HG03565 (cell line): Measurements from ENCODE around the gene ECHS1.
"Not testable (repeated sequence)": the region's sequence is repeated elsewhere in the genome, so short reads cannot be mapped to it uniquely, and the experiment has no call there.

Experiments used
- ATAC-seq: cut with Tn5 transposase; IDR thresholded peaks from one replicate; pipeline ENCODE4 v1.9.1; 2021; ENCODE audit warnings: mild to moderate bottlenecking, moderate library complexity; ENCODE audit not compliant: unreplicated experiment

Gene ECHS1

DNA sequence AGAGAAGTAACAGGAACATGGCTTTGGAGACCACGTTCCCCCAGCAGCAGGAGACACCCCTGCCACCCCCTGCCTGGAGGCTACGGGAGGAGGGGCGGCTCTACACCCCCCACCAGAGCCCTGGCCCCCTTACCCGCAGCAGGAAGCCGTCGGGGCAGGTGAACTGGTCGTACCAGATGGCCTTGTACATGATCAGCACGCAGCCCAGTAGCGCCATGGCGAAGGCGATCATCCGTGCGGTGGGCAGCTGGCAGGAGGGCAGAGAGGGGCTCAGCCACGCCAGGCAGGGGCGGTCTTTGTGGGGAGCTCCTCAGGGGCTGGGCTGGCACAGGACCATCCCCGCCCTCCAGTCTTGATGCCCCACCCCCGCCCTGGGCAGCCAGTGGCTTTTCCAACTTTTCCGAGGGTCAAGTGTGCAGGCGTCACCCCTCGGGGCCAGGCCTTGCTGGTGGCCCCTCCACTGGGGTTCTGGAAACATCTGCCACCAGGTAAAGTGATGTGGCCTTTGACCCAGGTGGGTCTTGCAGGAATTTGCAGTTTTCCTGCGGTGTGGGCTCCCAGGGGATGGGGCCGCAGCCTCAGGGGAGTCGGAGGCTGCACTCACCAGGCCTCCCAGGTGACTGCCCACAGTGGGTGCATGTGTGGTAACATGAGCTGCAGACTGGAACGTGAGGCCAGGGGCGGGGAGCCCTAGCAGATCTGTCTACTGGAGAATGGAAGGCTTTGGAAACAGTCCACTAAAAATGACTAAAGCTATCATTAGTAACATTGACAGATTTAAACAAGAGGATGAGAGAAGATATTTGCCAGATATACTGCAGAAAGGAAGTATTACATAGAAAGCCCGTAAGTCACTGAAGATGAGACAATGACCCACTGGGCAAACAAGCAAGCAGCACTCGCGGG lies 46.2 kb downstream of the ECHS1 start:
- ATAC-seq, result no peak

DNA sequence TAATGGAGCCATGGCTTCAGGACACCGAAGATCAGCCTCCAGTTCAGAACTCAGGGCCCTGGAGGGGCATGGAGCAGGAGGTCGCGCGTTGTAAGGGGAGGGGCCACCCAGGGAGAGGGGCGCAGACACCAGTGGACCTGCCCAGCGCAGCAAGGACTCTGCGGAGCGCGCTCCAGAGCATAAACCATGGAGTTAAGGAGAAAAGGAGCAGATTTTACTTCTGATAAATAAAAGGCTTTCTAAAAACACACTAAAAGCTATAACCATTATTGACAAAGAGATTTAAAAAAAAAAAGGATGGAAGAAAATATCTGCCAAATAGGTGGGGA lies 47.0 kb downstream of the ECHS1 start:
- no peak for ATAC-seq

- ATAC-seq, result no peak
These were observed 47.5 kb downstream of the ECHS1 start for GRCh38 chr10:133325440-133326222.

DNA sequence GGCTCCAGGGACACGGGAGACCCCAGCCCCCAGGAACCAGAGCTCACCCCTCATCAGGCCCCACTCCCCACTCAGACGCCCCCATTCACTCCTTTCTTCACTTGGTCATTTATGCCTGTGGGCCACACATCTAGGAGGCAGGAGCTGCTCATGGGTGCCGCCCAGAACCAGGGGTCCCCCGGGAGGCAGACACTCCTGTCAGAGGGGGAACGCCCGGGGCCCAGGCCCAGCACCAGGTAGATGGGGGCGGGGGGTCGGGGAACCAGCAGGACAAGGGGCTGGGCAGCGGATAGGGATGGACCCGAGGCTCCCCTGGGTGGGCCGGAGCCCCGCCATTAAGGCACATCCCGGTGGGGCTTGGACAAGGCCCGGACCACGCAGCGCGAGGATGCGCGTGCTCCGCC lies 48.3 kb downstream of the ECHS1 start:
- no peak for ATAC-seq

- no peak for ATAC-seq
These were observed 48.9 kb downstream of the ECHS1 start for GRCh38 chr10:133324198-133324792.

DNA sequence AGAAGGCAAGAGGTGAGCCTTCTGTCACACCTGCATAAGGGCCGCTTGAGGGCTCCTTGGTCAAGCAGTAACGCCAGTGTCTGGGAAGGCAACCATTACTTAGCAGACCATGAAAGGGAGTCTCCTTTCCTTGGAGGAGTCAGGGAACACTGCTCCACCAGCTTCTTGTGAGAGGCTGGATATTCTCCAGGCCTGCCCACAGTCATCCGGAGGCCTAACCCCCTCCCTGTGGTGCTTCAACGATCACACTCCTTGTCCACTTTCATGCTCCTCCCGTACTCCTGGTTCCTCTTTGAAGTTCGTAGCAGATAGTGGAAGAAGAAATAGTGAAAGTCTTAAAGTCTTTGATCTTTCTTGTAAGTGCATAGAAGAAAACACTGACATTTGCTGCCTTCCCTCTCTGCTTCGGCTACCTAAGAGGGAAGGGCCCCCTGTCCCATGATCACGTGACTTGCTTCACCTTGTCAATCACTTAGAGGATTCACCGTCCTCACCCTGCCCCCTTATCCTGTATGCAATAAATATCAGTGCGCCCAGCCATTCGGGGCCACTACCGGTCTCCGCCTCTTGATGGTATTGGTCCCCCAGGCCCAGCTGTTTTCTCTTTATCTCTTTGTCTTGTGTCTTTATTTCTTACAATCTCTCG lies 51.0 kb downstream of the ECHS1 start:
- not testable (repeated sequence) for ATAC-seq

DNA sequence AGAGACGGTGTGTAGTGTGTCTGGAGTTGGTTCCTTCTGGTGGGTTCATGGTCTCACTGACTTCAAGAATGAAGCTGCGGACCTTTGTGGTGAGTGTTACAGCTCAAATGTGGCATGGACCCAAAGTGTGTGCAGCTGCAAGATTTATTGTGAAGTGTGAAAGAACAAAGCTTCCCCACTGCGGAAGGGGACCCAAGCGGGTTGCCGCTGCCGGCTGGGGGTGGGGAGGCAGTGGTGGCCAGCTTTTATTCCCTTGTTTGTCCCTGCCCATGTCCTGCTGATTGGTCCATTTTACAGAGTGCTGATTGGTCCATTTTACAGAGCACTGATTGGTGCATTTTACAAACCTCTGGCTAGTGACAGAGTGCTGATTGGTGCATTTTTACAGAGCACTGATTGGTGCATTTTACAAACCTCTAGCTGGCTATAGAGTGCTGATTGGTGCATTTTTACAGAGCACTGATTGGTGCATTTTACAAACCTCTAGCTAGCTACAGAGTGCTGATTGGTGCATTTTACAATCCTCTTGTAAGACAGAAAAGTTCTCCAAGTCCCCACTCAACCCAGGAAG lies 52.2 kb downstream of the ECHS1 start:
- ATAC-seq, result not testable (repeated sequence)

- peak; percentile 69 for ATAC-seq
These were observed 54.5 kb downstream of the ECHS1 start for GRCh38 chr10:133318494-133319127.

- ATAC-seq, result no peak
These were observed 56.4 kb downstream of the ECHS1 start for GRCh38 chr10:133316732-133317131.

DNA sequence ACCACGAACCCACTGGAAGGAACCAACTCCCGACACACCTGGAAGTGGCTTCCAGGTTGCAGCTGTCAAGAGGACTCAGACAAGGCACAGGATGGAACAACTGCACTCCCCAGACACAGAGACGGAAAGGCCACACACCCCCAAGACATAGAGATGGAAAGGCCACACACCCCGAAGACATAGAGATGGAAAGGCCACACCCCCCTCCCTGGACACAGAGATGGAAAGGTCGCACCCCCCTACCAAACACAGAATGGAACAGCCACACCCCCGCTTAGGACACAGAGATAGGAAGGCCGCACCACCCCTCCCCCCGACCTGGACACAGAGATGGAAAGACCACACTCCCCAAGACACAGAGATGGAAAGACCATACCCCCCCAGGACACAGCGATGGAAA lies 56.9 kb downstream of the ECHS1 start:
- ATAC-seq, result no peak

DNA sequence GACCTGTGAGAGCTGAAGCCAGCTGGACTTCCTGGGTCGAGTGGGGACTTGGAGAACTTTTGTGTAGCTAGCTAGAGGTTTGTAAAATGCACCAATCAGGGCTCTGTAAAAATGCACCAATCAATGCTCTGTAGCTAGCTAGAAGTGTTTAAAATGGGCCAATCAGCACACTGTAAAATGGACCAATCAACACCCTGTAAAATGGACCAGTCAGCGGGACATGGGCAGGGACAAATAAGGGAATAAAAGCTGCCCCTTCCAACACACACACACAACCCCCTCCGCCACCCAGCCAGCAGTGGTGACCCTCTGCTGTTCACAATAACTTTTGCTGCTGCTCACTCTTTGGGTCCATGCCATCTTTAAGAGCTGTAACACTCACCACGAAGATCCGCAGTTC lies 57.3 kb downstream of the ECHS1 start:
- no peak for ATAC-seq

DNA sequence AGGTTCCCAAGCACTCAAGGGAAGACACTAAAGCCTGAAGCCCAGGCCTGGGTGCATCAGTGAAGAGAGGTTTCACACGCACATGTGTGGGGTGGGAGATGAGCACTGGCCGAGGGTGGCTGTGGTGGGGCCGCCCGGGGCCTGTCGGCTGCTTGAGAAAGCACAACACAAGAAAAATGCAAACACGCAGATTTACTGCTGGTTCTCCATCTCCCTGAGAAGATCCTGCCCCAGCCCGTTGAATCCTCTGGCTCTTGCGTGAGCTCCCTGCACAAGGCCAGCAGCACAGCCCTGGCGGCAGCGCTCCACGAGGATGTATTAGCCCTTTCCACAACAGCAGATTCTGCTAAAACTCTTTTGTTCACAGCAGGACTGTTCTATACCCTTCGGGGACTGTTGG lies 58.2 kb downstream of the ECHS1 start:
- no peak for ATAC-seq

- ATAC-seq, result no peak
These were observed 60.0 kb downstream of the ECHS1 start for GRCh38 chr10:133313192-133313591.

DNA sequence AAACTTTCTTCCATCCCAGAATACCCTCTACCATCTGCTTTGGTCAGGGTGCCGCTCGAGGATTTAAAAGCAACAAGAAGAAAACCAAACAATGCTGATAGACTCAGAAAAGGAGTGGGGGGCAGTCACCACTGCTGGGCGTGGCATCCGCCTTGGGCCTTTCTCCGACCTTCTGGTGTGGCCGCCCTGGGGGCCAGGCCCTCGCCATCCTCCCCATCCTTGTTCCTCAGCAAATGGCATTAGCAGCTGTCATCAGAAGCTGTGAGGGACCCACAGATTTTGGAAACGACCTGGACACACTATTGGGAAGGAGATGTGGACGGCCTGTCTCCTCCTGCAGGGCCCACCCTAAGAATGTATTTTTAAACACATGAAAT lies 60.4 kb downstream of the ECHS1 start:
- ATAC-seq, result no peak
